Thyroid gland (tissue), 4 donors: ENCODE measurements around the gene TLDC2.

Experiments used
- POLR2A ChIP-seq, 2 donors: fragments of 450-650 bp; IDR thresholded peaks; one replicate each; pipeline ENCODE4 v1.6.1; 2017; ENCODE audit warnings: antibody characterized with exemption in 2 of 2, mild to moderate bottlenecking in 2 of 2, moderate library complexity in 1 of 2
- TF ChIP-seq, protein P1 (sequence below), 6 experiments: fragments of 200-600 bp in 3 of 6; fragments of 450-650 bp in 3 of 6; sonication (generic) in 3 of 6; IDR thresholded peaks; one replicate each; pipeline ENCODE4 v1.5.1; 2016 to 2019; ENCODE audit warnings: antibody characterized with exemption in 6 of 6, mild to moderate bottlenecking in 2 of 6, inconsistent platforms in 1 of 6, moderate library complexity in 1 of 6

DNA sequence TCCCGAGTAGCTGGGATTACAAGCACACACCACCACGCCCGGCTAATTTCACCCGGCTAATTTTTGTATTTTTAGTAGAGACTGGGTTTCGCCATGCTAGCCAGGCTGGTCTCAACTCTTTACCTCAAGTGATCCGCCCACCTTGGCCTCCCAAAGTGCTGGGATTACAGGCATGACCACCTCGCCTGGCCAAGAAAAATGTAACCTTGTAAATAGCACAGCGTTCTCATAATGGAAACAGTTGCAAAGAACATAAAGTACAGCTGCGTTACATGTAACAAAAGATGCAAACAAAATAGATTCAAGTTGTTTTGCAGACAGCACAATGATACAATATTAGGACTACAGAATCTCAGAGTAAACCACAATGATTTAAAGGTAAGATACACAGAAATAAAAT is 14.6 kb downstream of the TLDC2 start:
- TF ChIP-seq, protein P1, sequence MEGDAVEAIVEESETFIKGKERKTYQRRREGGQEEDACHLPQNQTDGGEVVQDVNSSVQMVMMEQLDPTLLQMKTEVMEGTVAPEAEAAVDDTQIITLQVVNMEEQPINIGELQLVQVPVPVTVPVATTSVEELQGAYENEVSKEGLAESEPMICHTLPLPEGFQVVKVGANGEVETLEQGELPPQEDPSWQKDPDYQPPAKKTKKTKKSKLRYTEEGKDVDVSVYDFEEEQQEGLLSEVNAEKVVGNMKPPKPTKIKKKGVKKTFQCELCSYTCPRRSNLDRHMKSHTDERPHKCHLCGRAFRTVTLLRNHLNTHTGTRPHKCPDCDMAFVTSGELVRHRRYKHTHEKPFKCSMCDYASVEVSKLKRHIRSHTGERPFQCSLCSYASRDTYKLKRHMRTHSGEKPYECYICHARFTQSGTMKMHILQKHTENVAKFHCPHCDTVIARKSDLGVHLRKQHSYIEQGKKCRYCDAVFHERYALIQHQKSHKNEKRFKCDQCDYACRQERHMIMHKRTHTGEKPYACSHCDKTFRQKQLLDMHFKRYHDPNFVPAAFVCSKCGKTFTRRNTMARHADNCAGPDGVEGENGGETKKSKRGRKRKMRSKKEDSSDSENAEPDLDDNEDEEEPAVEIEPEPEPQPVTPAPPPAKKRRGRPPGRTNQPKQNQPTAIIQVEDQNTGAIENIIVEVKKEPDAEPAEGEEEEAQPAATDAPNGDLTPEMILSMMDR (IDR thresholded peaks at IDR 0.05): no peak
- no peak for TF ChIP-seq POLR2A (IDR thresholded peaks at IDR 0.05)
